Putamen (tissue), 1 donor: Measurements from ENCODE around the gene NSUN7.

Experiments
- DNase-seq: peaks from one replicate; pipeline ENCODE4 v3.0.0-alpha.2; 2016; ENCODE audit warnings: low spot score

Gene NSUN7

GRCh38 chr4:40822420-40823166 lies 72.8 kb downstream of the NSUN7 start:
- DNase-seq = no peak

GRCh38 chr4:40825014-40825838 lies 75.5 kb downstream of the NSUN7 start:
- no peak for DNase-seq

GRCh38 chr4:40826821-40827220 lies 77.1 kb downstream of the NSUN7 start:
- no peak for DNase-seq

GRCh38 chr4:40827758-40828157 lies 78.0 kb downstream of the NSUN7 start:
- DNase-seq = no peak

- no peak for DNase-seq
Measured at GRCh38 chr4:40828661-40829060, 78.9 kb downstream of the NSUN7 start.

GRCh38 chr4:40829586-40829985 lies 79.8 kb downstream of the NSUN7 start:
- no peak for DNase-seq

- DNase-seq = peak; percentile 77
Measured at GRCh38 chr4:40831146-40831907, 81.6 kb downstream of the NSUN7 start.

- DNase-seq = no peak
Measured at GRCh38 chr4:40832175-40832574, 82.4 kb downstream of the NSUN7 start.

- no peak for DNase-seq
Measured at GRCh38 chr4:40833212-40833611, 83.5 kb downstream of the NSUN7 start.

- no peak for DNase-seq
Measured at GRCh38 chr4:40837094-40837870, 87.5 kb downstream of the NSUN7 start.

GRCh38 chr4:40838742-40839141 lies 89.0 kb downstream of the NSUN7 start:
- no peak for DNase-seq

- no peak for DNase-seq
Measured at GRCh38 chr4:40840255-40840984, 90.7 kb downstream of the NSUN7 start.

- peak; percentile 78 for DNase-seq
Measured at GRCh38 chr4:40840985-40841571, 91.3 kb downstream of the NSUN7 start.

GRCh38 chr4:40842318-40842717 lies 92.6 kb downstream of the NSUN7 start:
- DNase-seq = no peak

GRCh38 chr4:40842725-40843423 lies 93.1 kb downstream of the NSUN7 start:
- no peak for DNase-seq

GRCh38 chr4:40843696-40844095 lies 93.9 kb downstream of the NSUN7 start:
- DNase-seq = no peak

GRCh38 chr4:40844261-40844660 lies 94.5 kb downstream of the NSUN7 start:
- DNase-seq = no peak

GRCh38 chr4:40845154-40845835 lies 95.5 kb downstream of the NSUN7 start:
- no peak for DNase-seq

GRCh38 chr4:40846532-40846931 lies 96.8 kb downstream of the NSUN7 start:
- peak; percentile 81 for DNase-seq
